Uterus (tissue), 4 donors: Measurements from ENCODE around the gene SPEF2. TPM values are rescaled to one million over a fixed set of nuclear protein-coding genes. Genes with fewer than 3 reads are reported as not detected.
"Not testable (repeated sequence)": the region's sequence is repeated elsewhere in the genome, so short reads cannot be mapped to it uniquely, and the experiment has no call there.

ENCODE experiments used
- DNase-seq, 2 donors: peaks; one replicate each; pipeline ENCODE4 v3.0.0-alpha.2; 2019 to 2020
- H3K27ac ChIP-seq, 2 donors: fragments of 200-600 bp; sonication (generic); 1 replicate in 1 of 2; 2 replicates in 1 of 2; pipeline ENCODE4 v1.5.1; 2016 to 2018
- H3K27me3 ChIP-seq, 2 donors: fragments of 200-600 bp; sonication (generic); one replicate each; pipeline ENCODE4 v1.5.1; 2018 to 2019; ENCODE audit warnings: control low read depth in 1 of 2
- H3K36me3 ChIP-seq, 2 donors: fragments of 200-600 bp; sonication (generic); one replicate each; pipeline ENCODE4 v1.5.1; 2019; ENCODE audit warnings: control low read depth in 1 of 2
- H3K4me1 ChIP-seq, 2 donors: fragments of 200-600 bp; sonication (generic); one replicate each; pipeline ENCODE4 v1.5.1; 2018 to 2019; ENCODE audit warnings: control low read depth in 1 of 2
- H3K4me3 ChIP-seq, 2 donors: fragments of 200-600 bp; sonication (generic); 1 replicate in 1 of 2; 2 replicates in 1 of 2; pipeline ENCODE4 v1.5.1; 2018 to 2019; ENCODE audit warnings: mild to moderate bottlenecking in 1 of 2
- H3K9me3 ChIP-seq, 2 donors: fragments of 200-600 bp; sonication (generic); one replicate each; pipeline ENCODE4 v1.5.1; 2019; ENCODE audit warnings: control low read depth in 1 of 2
- CTCF ChIP-seq, 4 experiments: fragments of 200-600 bp in 2 of 4; fragments of 450-650 bp in 2 of 4; sonication (generic) in 2 of 4; IDR thresholded peaks; one replicate each; pipeline ENCODE4 v1.5.1; 2016 to 2019; ENCODE audit warnings: antibody characterized with exemption in 4 of 4, mild to moderate bottlenecking in 2 of 4, moderate library complexity in 1 of 4
- POLR2A ChIP-seq, 2 donors: fragments of 450-650 bp; IDR thresholded peaks; one replicate each; pipeline ENCODE4 v1.6.1; 2016; ENCODE audit warnings: antibody characterized with exemption in 2 of 2, mild to moderate bottlenecking in 1 of 2, moderate library complexity in 1 of 2
- intact Hi-C: fragments of 100-400 bp; cut with DNase I; formaldehyde crosslinking; loops from one replicate; pipeline ENCODE4 v1.15.1; 2023; ENCODE audit warnings: low total_unique reads
- total RNA-seq, 4 donors: library from RNA; depleted of rRNA in 3 of 4; stranded (reverse); fragments of >200 nt in 3 of 4; gene quantifications; one replicate each; pipeline versions ENCODE4 v1.1.0 to v1.2.4, GENCODE V29; 2014 to 2023
- donor health status: DM: yes; HTN: yes; CAD: no.

The SPEF2 gene
- total RNA-seq, 4 donors from 2014 or later = 3.3 to 71.0 (median 20.9) TPM

DNA sequence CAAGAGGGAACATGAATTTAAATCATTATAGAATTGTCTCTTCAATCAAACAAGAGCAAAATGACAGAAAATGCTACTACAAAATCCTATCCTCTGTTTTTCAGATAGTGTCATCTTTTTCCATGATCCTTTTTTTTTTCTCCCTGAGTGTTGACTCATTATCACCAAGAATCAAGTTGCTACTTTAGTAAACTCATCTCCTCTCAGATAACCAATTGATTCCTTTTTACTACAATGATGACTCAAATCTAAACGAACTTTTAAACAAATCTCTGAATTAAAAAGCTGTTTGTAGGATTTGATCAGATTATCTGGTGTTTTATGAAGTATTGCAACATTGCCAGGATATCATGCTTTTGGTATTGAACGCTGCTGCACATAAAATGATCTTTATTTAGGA lies 215.1 kb downstream of the SPEF2 start:
- no peaks in the 10 kb centered on the region for H3K9me3 ChIP-seq
- no peaks in the 10 kb centered on the region for H3K4me1 ChIP-seq
- H3K4me3 ChIP-seq = no peak overlapping the region
- no peaks in the 10 kb centered on the region for H3K36me3 ChIP-seq
- no peak for DNase-seq
- TF ChIP-seq CTCF (IDR thresholded peaks at IDR 0.05) (no peak), POLR2A (IDR thresholded peaks at IDR 0.05) (no peak)
- intact Hi-C loops = no loop called here
- H3K27ac ChIP-seq = no peak overlapping the region
- H3K27me3 ChIP-seq = no peaks in the 10 kb centered on the region

GRCh38 chr5:35833224-35833623 lies 215.6 kb downstream of the SPEF2 start:
- intact Hi-C loops = no loop called here
- no peak for DNase-seq

GRCh38 chr5:35835796-35836742 lies 218.4 kb downstream of the SPEF2 start:
- Histone ChIP-seq H3K4me3 (no peak overlapping the region), H3K4me1 (no peaks in the 10 kb centered on the region), H3K27ac (no peak overlapping the region), H3K27me3 (no peaks in the 10 kb centered on the region), H3K36me3 (no peaks in the 10 kb centered on the region), H3K9me3 (no peaks in the 10 kb centered on the region)
- TF ChIP-seq POLR2A (IDR thresholded peaks at IDR 0.05) = no peak
- no peak for TF ChIP-seq CTCF (IDR thresholded peaks at IDR 0.05)
- no peak for DNase-seq
- intact Hi-C loops = no loop called here

More at GRCh38 chr5:35833224-35833623, 215.6 kb downstream of the SPEF2 start:
- Histone ChIP-seq H3K27me3 (no peaks in the 10 kb centered on the region), H3K4me3 (no peak overlapping the region), H3K27ac (no peak overlapping the region), H3K4me1 (no peaks in the 10 kb centered on the region), H3K36me3 (no peaks in the 10 kb centered on the region), H3K9me3 (no peaks in the 10 kb centered on the region)
- no peak for TF ChIP-seq POLR2A (IDR thresholded peaks at IDR 0.05)
- no peak for TF ChIP-seq CTCF (IDR thresholded peaks at IDR 0.05)

GRCh38 chr5:35838370-35839042 lies 220.8 kb downstream of the SPEF2 start:
- no peak overlapping the region for H3K27ac ChIP-seq
- no peaks in the 10 kb centered on the region for H3K27me3 ChIP-seq
- no peaks in the 10 kb centered on the region for H3K4me1 ChIP-seq
- no peak for TF ChIP-seq POLR2A (IDR thresholded peaks at IDR 0.05)
- no peak for TF ChIP-seq CTCF (IDR thresholded peaks at IDR 0.05)
- intact Hi-C loops = no loop called here
- DNase-seq = no peak
- no peak overlapping the region for H3K4me3 ChIP-seq
- no peaks in the 10 kb centered on the region for H3K36me3 ChIP-seq
- no peaks in the 10 kb centered on the region for H3K9me3 ChIP-seq

DNA sequence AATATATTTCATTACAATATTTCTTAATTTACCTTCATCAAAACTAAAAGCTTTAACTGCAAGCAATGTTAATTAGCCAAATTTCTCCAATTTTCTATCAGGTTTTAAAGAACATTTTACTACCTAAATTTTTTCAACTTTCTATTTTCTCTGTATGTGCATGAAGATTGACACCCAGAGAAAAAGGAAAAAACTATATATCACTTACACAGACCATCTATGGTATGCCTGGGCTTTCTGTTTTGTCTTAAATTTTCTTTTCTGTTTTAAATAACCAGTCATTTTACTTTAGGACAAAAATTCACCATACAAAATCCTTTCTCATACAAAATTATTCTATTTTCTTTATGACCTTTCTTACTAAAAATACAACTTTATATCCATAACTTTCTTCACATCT lies 225.2 kb downstream of the SPEF2 start:
- no peak for TF ChIP-seq POLR2A (IDR thresholded peaks at IDR 0.05)
- TF ChIP-seq CTCF (IDR thresholded peaks at IDR 0.05) = no peak
- H3K27me3 ChIP-seq = no peaks in the 10 kb centered on the region
- intact Hi-C loops = no loop called here
- H3K4me3 ChIP-seq = no peak overlapping the region
- DNase-seq = no peak
- no peak overlapping the region for H3K27ac ChIP-seq
- H3K36me3 ChIP-seq = no peaks in the 10 kb centered on the region
- H3K4me1 ChIP-seq = no peaks in the 10 kb centered on the region
- H3K9me3 ChIP-seq = no peaks in the 10 kb centered on the region

DNA sequence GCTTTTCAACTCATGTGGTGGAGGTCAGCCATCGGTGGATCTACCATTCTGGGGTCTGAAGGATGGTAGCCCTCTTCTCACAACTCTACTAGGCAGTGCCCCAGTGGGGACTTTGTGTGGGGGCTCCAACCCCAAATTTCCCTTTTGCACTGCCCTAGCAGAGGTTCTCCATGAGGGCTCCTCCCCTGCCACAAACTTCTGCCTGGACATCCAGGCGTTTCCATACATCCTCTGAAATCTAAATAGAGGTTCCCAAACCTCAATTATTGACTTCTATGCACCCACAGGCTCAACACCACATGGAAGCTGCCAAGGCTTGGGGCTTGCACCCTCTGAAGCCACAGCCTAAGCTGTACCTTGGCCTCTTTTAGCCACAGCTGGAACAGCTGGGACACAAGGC lies 227.8 kb downstream of the SPEF2 start:
- H3K4me3 ChIP-seq, H3K4me1 ChIP-seq, H3K9me3 ChIP-seq, H3K27ac ChIP-seq, H3K27me3 ChIP-seq, H3K36me3 ChIP-seq, DNase-seq, intact Hi-C loops: not testable (repeated sequence)
